Caco-2 (cell line): ENCODE measurements around the gene CD200R1. TPM values are rescaled to one million over a fixed set of nuclear protein-coding genes. Genes with fewer than 3 reads are reported as not detected.

Source experiments
- BruUV-seq: library from RNA; stranded (reverse); fragments of 400-500 nt; replicated peaks from 2 replicates; lab custom pipeline; 2021; lab: Mats Ljungman, UMichigan
- CTCF ChIA-PET: fragments of 300-600 bp; sonication (Branson Sonifier 250); formaldehyde crosslinking; loops from one replicate; lab custom pipeline; 2022; ENCODE audit warnings: antibody characterized with exemption; lab: Charles Lee
- POLR2A ChIA-PET: fragments of 300-600 bp; sonication (Branson Sonifier 250); formaldehyde crosslinking; loops from one replicate; lab custom pipeline; 2022; ENCODE audit warnings: antibody characterized with exemption; lab: Charles Lee
- DNase-seq, 2 experiments: peaks; one replicate each; pipeline versions ENCODE4 v3.0.0 to v3.0.0-alpha.2; 2020 to 2022
- H3K27me3 ChIP-seq: replicated peaks from 2 replicates; pipeline ENCODE4 v1.6.0; 2011; ENCODE audit warnings: low read length; ENCODE audit not compliant: control insufficient read depth, insufficient read depth
- H3K36me3 ChIP-seq: 2 replicates; pipeline ENCODE4 v1.5.1; 2011; ENCODE audit warnings: low read length; ENCODE audit not compliant: control insufficient read depth, insufficient read depth
- H3K4me1 ChIP-seq: fragments of 250-450 bp; sonication (Bioruptor Pico); 2 replicates; pipeline ENCODE4 v1.5.1; 2020; ENCODE audit warnings: mild to moderate bottlenecking
- H3K4me3 ChIP-seq: 2 replicates; pipeline ENCODE4 v1.5.1; 2011; ENCODE audit warnings: low read depth, mild to moderate bottlenecking, control low read depth, low read length
- H3K9me3 ChIP-seq: fragments of 250-450 bp; sonication (Bioruptor Pico); 2 replicates; pipeline ENCODE4 v1.5.1; 2020; ENCODE audit warnings: mild to moderate bottlenecking, moderate library complexity
- H3K27ac Mint-ChIP-seq: one replicate; pipeline ENCODE4 v1.8.0; 2022; ENCODE audit warnings: mixed read lengths; ENCODE audit not compliant: unreplicated experiment
- H3K27me3 Mint-ChIP-seq: one replicate; pipeline ENCODE4 v1.8.0; 2022; ENCODE audit warnings: mixed read lengths; ENCODE audit not compliant: insufficient read depth, unreplicated experiment
- H3K36me3 Mint-ChIP-seq: one replicate; pipeline ENCODE4 v1.8.0; 2022; ENCODE audit warnings: mild to moderate bottlenecking, mixed read lengths; ENCODE audit not compliant: insufficient read depth, unreplicated experiment
- H3K4me1 Mint-ChIP-seq: one replicate; pipeline ENCODE4 v1.8.0; 2022; ENCODE audit warnings: low read depth, mixed read lengths; ENCODE audit not compliant: unreplicated experiment
- H3K4me3 Mint-ChIP-seq: one replicate; pipeline ENCODE4 v1.8.0; 2022; ENCODE audit warnings: mild to moderate bottlenecking, moderate library complexity, mixed read lengths; ENCODE audit not compliant: unreplicated experiment
- H3K9me3 Mint-ChIP-seq: one replicate; pipeline ENCODE4 v1.8.0; 2022; ENCODE audit warnings: mixed read lengths; ENCODE audit not compliant: unreplicated experiment
- CTCF ChIP-seq, 2 experiments: fragments of 200-600 bp in 1 of 2; IDR thresholded peaks; 1 replicate in 1 of 2; 2 replicates in 1 of 2; pipeline versions ENCODE4 v1.5.1 to v1.8.0; 2011 to 2022; ENCODE audit warnings: antibody characterized with exemption in 1 of 2, control low read depth in 1 of 2, inconsistent platforms in 1 of 2, low read depth in 1 of 2, low read length in 1 of 2, mild to moderate bottlenecking in 1 of 2, moderate library complexity in 1 of 2; ENCODE audit not compliant: insufficient read depth in 1 of 2, severe bottlenecking in 1 of 2, unreplicated experiment in 1 of 2
- intact Hi-C: fragments of 100-400 bp; cut with micrococcal nuclease; formaldehyde crosslinking; loops from one replicate; pipeline ENCODE4 v1.10.0; 2022; ENCODE audit not compliant: unreplicated experiment
- total RNA-seq: library from RNA; stranded (reverse); gene quantifications from 2 replicates; pipeline ENCODE4 v1.2.3, GENCODE V29; 2022

The CD200R1 gene
- total RNA-seq, 1 experiment from 2014 or later = 0.11 TPM

GRCh38 chr3:112948346-112948838 lies 26.5 kb downstream of the CD200R1 start:
- H3K9me3 ChIP-seq = no peaks in the 10 kb centered on the region; the same call in 1 of the 2 replicates
- no peak overlapping the region for H3K27ac Mint-ChIP-seq
- H3K27me3 Mint-ChIP-seq = peaks cover 3% of the 10 kb centered on the region
- no peaks in the 10 kb centered on the region for H3K9me3 Mint-ChIP-seq
- no peak overlapping the region for H3K4me3 ChIP-seq
- no peaks in the 10 kb centered on the region for H3K36me3 ChIP-seq
- ChIA-PET POLR2A (no interaction called here), CTCF (no interaction called here)
- no peaks in the 10 kb centered on the region; the same call in none of the 2 replicates for H3K27me3 ChIP-seq
- DNase-seq = no peak
- no peaks in the 10 kb centered on the region for H3K4me1 Mint-ChIP-seq
- intact Hi-C loops = no loop called here
- H3K36me3 Mint-ChIP-seq = no peaks in the 10 kb centered on the region
- H3K4me3 Mint-ChIP-seq = no peak overlapping the region
- BruUV-seq = no TSS peak
- no peaks in the 10 kb centered on the region for H3K4me1 ChIP-seq
- no peak for TF ChIP-seq CTCF (IDR thresholded peaks at IDR 0.05; ENCODE audit: insufficient read depth in 1 of 2, low read depth in 1 of 2, low read length in 1 of 2, severe bottlenecking in 1 of 2, unreplicated experiment in 1 of 2)

DNA sequence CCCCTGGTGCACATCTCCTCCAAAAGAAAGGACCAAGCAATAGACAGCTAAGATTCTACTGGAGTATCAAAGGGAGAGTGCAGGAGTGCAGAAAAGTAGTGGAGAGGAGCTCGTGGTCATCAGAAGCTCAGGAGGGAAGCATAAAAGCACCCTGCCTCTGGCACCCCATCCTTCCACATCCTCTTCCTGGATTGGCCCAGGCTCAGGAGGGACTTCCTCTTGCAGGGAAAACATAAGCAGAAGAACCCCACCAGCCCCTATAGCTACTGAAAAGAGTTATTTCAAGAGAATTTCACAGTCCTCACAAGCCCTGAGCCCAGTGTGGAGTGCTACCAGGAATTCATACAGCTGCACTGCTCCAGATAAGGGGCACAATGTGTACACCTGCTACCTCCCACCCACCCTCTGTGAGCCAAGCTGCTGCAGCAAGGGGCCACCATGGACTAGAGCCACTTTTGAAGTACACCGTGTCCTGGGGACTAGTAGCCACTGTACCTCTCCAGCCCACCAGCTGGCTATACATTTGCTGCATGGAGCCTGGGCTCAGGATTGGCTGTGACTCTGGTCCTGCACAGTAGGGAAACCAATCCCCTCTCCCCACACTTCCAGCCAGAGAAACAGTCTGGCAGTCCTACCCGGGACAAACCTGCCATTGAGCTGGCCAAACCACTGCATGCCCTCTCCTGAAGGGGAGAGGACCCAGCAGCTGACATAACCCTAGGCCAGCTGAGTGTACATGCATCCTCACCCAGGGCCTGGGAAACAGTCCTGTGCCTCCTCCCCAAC lies 43.0 kb downstream of the CD200R1 start:
- no peaks in the 10 kb centered on the region for H3K36me3 ChIP-seq
- no TSS peak for BruUV-seq
- ChIA-PET POLR2A (no interaction called here), CTCF (no interaction called here)
- Mint-ChIP-seq H3K27me3 (no peaks in the 10 kb centered on the region), H3K4me1 (no peaks in the 10 kb centered on the region), H3K4me3 (no peak overlapping the region), H3K36me3 (no peaks in the 10 kb centered on the region), H3K9me3 (no peaks in the 10 kb centered on the region), H3K27ac (no peak overlapping the region)
- intact Hi-C loops = no loop called here
- H3K27me3 ChIP-seq = no peaks in the 10 kb centered on the region
- no peak for TF ChIP-seq CTCF (IDR thresholded peaks at IDR 0.05; ENCODE audit: insufficient read depth in 1 of 2, low read depth in 1 of 2, low read length in 1 of 2, severe bottlenecking in 1 of 2, unreplicated experiment in 1 of 2)
- no peak for DNase-seq
- no peaks in the 10 kb centered on the region for H3K9me3 ChIP-seq
- H3K4me3 ChIP-seq = no peak overlapping the region
- no peaks in the 10 kb centered on the region for H3K4me1 ChIP-seq

DNA sequence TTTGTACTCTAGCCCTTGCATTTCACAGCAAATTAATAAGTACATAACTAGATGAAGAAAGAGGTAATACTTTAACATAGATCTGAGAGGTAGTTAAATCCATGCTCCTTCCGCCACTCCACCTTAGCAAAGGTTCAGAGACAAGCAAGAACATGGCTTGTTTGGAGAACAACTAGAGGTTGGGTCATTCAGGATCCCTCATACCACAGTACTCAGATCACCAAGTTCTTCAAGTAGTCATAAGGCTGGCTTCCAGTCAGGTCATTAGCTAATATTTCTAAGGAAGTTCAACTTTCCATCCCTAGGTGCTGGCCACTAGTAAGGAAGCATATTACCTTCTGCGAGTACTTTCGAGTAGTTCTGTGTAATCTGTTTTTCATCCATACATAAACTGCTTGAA lies 44.1 kb downstream of the CD200R1 start:
- ChIA-PET CTCF (no interaction called here), POLR2A (no interaction called here)
- no peak for DNase-seq
- Mint-ChIP-seq H3K9me3 (no peaks in the 10 kb centered on the region), H3K4me1 (no peaks in the 10 kb centered on the region), H3K27ac (no peak overlapping the region), H3K4me3 (no peak overlapping the region), H3K36me3 (no peaks in the 10 kb centered on the region), H3K27me3 (no peaks in the 10 kb centered on the region)
- Histone ChIP-seq H3K4me1 (no peaks in the 10 kb centered on the region), H3K9me3 (no peaks in the 10 kb centered on the region), H3K4me3 (no peak overlapping the region), H3K36me3 (no peaks in the 10 kb centered on the region), H3K27me3 (no peaks in the 10 kb centered on the region)
- intact Hi-C loops = no loop called here
- TF ChIP-seq CTCF (IDR thresholded peaks at IDR 0.05; ENCODE audit: insufficient read depth in 1 of 2, low read depth in 1 of 2, low read length in 1 of 2, severe bottlenecking in 1 of 2, unreplicated experiment in 1 of 2) = no peak
- BruUV-seq = no TSS peak
